ENCODE measurements around the gene KCND2. TPM values are rescaled to one million over a fixed set of nuclear protein-coding genes. Genes with fewer than 3 reads are reported as not detected.
"Not testable (repeated sequence)": the region's sequence is repeated elsewhere in the genome, so short reads cannot be mapped to it uniquely, and the experiment has no call there.

Gene KCND2
- total RNA-seq, 2 experiments from 2014 or later = not detected

GRCh38 chr7:120695848-120696247 lies 422.9 kb downstream of the KCND2 start:
- DNase-seq = no peak
- Mint-ChIP-seq H3K27ac (no peak overlapping the region), H3K4me3 (no peak overlapping the region)

DNA sequence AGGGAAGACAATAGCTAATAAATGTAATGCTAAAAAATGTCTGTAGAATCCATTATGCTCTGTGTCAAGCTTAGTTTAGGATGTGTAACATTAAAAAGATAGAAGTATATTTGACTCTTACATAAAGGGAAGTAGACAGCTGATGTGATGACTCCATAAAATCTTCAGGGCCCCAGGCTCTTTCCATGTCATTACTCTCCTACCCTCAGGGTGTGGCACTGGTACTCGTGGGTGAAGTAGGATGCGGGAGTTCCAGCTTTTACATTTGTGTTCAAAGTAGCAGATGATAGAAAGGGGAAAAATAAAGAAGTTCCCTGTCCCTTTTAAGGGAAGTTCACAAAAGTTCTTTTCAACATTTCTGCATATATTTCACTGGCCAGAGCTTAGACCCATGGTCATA lies 427.8 kb downstream of the KCND2 start:
- no peak for DNase-seq
- Mint-ChIP-seq H3K9me3 (no peaks in the 10 kb centered on the region), H3K4me3 (no peak overlapping the region), H3K27ac (no peak overlapping the region), H3K4me1 (no peaks in the 10 kb centered on the region), H3K36me3 (ENCODE audit: low read depth) (no peaks in the 10 kb centered on the region), H3K27me3 (no peaks in the 10 kb centered on the region)
- POLR2A ChIA-PET = no interaction called here
- CTCF ChIA-PET = no interaction called here

More at GRCh38 chr7:120695848-120696247, 422.9 kb downstream of the KCND2 start:
- H3K4me1 Mint-ChIP-seq = no peaks in the 10 kb centered on the region
- no peaks in the 10 kb centered on the region for H3K27me3 Mint-ChIP-seq
- CTCF ChIA-PET = no interaction called here
- H3K36me3 Mint-ChIP-seq (ENCODE audit: low read depth) = no peaks in the 10 kb centered on the region
- no peaks in the 10 kb centered on the region for H3K9me3 Mint-ChIP-seq
- POLR2A ChIA-PET = no interaction called here

DNA sequence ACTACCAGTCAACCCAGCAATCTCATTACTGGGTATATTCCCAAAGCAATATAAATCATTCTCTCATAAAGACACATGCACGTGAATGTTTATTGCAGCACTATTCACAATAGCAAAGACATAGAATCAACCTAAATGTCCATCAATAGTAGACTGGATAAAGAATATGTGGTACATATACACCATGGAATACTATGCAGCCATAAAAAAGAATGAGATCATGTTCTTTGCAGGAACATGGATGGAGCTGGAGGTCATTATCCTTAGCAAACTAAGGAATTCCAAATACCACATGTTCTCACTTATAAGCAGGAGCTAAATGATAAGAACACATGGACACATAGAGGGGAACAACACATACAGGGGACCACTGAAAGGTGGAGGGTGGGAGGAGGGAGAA lies 429.4 kb downstream of the KCND2 start:
- POLR2A ChIA-PET; H3K36me3 Mint-ChIP-seq (ENCODE audit: low read depth); H3K9me3 Mint-ChIP-seq; DNase-seq; H3K4me3 Mint-ChIP-seq; H3K27ac Mint-ChIP-seq; CTCF ChIA-PET; H3K4me1 Mint-ChIP-seq; H3K27me3 Mint-ChIP-seq: not testable (repeated sequence)

DNA sequence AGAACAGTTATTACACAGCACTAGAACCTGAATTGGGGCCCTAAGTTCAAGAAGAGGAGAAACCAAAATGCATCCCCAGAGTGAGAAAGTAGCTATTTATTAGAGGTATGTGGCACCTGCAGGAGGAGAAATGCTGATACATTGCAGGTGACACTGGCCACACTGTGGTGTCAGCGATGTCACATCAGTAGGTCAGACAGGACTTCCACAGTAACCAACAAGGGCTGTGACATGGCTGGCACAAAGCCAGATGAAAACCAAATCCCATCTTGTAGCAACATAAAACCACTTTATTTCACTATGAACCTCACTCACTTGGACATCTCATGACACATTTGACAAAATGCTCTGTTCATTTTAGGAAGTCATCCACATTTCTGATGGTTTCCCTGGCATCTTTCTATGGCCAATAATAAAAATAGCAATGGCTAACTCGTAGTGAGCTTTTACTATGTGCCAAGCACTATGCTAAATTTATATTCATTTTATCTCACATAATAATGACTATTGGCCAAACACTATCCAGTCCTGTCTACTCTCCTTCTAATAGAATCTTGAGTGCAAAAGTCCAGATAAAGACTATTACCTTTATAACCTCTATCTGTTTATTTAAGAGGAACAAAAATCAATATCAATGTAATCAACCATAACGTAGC lies 430.7 kb downstream of the KCND2 start:
- ChIA-PET POLR2A (no interaction called here), CTCF (no interaction called here)
- Mint-ChIP-seq H3K36me3 (ENCODE audit: low read depth) (no peaks in the 10 kb centered on the region), H3K27ac (no peak overlapping the region), H3K9me3 (no peaks in the 10 kb centered on the region), H3K27me3 (no peaks in the 10 kb centered on the region), H3K4me1 (no peaks in the 10 kb centered on the region), H3K4me3 (no peak overlapping the region)
- DNase-seq = no peak

DNA sequence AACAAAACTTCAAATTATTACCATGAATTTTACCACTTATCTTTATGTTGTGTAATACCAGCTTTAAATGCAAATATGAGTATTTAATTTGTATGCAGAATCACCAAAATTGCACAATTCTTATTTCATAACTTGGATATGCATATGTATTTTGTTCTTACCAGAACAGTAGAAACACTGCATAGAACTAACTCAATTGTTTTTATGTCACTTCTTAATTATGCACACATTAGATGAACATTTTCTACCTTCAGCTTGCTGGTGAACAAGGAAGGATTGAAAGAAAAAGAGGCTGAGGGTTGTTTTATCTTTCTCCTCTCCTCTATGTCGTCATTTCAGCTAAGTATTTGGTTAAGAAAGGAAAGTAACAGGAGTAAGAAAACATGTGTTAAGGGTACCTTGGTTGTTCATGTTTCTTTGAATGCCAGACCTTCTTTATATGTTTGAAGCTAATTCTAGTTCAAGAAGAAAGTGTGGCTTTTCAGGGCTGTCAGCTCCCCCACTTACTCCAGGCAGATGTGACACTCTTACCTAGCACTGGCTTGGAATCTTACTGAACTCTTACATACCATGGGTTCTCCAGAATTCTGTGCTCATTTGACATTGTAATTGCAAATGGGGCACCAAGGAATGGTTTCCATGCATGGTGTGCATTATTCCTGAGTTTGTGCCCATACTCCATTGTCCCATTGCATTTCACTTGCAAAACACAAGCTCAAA lies 436.4 kb downstream of the KCND2 start:
- no peak for DNase-seq
- H3K4me1 Mint-ChIP-seq = no peaks in the 10 kb centered on the region
- H3K36me3 Mint-ChIP-seq (ENCODE audit: low read depth) = no peaks in the 10 kb centered on the region
- ChIA-PET POLR2A (no interaction called here), CTCF (interaction anchor here (0.6 kb wide), 1 partner anchor 1514 kb away, joined by 3 read pairs; no protein-coding TSS in a partner anchor)
- H3K27ac Mint-ChIP-seq = no peak overlapping the region
- H3K4me3 Mint-ChIP-seq = no peak overlapping the region
- H3K9me3 Mint-ChIP-seq = no peaks in the 10 kb centered on the region
- no peaks in the 10 kb centered on the region for H3K27me3 Mint-ChIP-seq

DNA sequence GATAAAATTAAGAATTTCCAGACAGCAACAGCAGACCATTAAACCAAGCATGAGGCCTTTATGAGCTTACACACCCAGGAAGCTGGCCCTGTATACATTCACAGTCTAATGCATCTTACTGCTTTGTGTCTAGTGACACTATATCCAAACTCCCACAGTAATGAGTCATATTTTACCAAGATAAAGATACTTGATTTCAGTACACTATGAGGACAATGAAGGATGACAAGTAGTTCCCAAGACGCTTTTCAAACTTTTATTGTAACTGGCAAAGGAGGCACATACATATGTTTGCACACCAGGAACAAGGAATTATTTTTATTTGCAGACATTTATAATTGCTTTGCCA lies 437.0 kb downstream of the KCND2 start:
- Mint-ChIP-seq H3K4me1 (no peaks in the 10 kb centered on the region), H3K9me3 (no peaks in the 10 kb centered on the region), H3K27ac (no peak overlapping the region), H3K4me3 (no peak overlapping the region), H3K36me3 (ENCODE audit: low read depth) (no peaks in the 10 kb centered on the region), H3K27me3 (no peaks in the 10 kb centered on the region)
- ChIA-PET CTCF (interaction anchor here (0.6 kb wide), 1 partner anchor 1515 kb away, joined by 3 read pairs; no protein-coding TSS in a partner anchor), POLR2A (no interaction called here)
- no peak for DNase-seq

DNA sequence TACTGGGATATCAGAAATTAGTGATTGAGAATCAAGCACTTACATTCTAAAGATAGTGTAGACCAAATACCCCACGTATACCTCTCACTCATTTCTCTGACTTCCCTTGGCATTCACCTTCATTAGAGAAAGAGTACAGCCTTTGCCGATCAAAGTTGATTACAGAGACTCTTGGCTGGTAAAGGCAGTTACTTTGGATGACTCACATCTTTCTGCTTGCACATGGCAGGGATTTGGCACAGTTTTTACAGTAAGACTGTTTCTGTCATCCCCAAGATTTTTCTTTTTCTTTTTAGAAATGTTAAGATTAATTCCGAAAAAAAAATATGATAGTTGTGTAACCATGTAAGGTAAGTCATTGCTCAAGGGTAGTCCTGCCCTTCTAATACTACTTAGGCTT lies 442.0 kb downstream of the KCND2 start:
- Mint-ChIP-seq H3K9me3 (no peaks in the 10 kb centered on the region), H3K4me3 (no peak overlapping the region), H3K27ac (no peak overlapping the region), H3K27me3 (no peaks in the 10 kb centered on the region), H3K4me1 (no peaks in the 10 kb centered on the region), H3K36me3 (ENCODE audit: low read depth) (no peaks in the 10 kb centered on the region)
- ChIA-PET CTCF (no interaction called here), POLR2A (no interaction called here)
- no peak for DNase-seq

- POLR2A ChIA-PET = no interaction called here
- no peak for DNase-seq
- Mint-ChIP-seq H3K4me3 (no peak overlapping the region), H3K27me3 (no peaks in the 10 kb centered on the region), H3K4me1 (no peaks in the 10 kb centered on the region), H3K27ac (no peak overlapping the region), H3K36me3 (ENCODE audit: low read depth) (no peaks in the 10 kb centered on the region), H3K9me3 (no peaks in the 10 kb centered on the region)
- CTCF ChIA-PET = interaction anchor here (1.2 kb wide), 1 partner anchor 9 kb away, joined by 4 read pairs; no protein-coding TSS in a partner anchor
Measured at GRCh38 chr7:120716307-120716706, 443.3 kb downstream of the KCND2 start.

- Mint-ChIP-seq H3K27me3 (no peaks in the 10 kb centered on the region), H3K9me3 (no peaks in the 10 kb centered on the region), H3K4me1 (no peaks in the 10 kb centered on the region), H3K4me3 (no peak overlapping the region), H3K36me3 (ENCODE audit: low read depth) (no peaks in the 10 kb centered on the region), H3K27ac (no peak overlapping the region)
- ChIA-PET POLR2A (no interaction called here), CTCF (no interaction called here)
- DNase-seq = no peak
Measured at GRCh38 chr7:120717166-120717565, 444.2 kb downstream of the KCND2 start.

GRCh38 chr7:120718361-120718760 lies 445.4 kb downstream of the KCND2 start:
- no peak for DNase-seq
- Mint-ChIP-seq H3K27me3 (no peaks in the 10 kb centered on the region), H3K4me3 (no peak overlapping the region), H3K4me1 (no peaks in the 10 kb centered on the region), H3K36me3 (ENCODE audit: low read depth) (no peaks in the 10 kb centered on the region), H3K9me3 (no peaks in the 10 kb centered on the region), H3K27ac (no peak overlapping the region)
- POLR2A ChIA-PET = no interaction called here
- CTCF ChIA-PET = no interaction called here

- no peaks in the 10 kb centered on the region for H3K36me3 Mint-ChIP-seq (ENCODE audit: low read depth)
Measured at GRCh38 chr7:120720317-120720716, 447.3 kb downstream of the KCND2 start.

DNA sequence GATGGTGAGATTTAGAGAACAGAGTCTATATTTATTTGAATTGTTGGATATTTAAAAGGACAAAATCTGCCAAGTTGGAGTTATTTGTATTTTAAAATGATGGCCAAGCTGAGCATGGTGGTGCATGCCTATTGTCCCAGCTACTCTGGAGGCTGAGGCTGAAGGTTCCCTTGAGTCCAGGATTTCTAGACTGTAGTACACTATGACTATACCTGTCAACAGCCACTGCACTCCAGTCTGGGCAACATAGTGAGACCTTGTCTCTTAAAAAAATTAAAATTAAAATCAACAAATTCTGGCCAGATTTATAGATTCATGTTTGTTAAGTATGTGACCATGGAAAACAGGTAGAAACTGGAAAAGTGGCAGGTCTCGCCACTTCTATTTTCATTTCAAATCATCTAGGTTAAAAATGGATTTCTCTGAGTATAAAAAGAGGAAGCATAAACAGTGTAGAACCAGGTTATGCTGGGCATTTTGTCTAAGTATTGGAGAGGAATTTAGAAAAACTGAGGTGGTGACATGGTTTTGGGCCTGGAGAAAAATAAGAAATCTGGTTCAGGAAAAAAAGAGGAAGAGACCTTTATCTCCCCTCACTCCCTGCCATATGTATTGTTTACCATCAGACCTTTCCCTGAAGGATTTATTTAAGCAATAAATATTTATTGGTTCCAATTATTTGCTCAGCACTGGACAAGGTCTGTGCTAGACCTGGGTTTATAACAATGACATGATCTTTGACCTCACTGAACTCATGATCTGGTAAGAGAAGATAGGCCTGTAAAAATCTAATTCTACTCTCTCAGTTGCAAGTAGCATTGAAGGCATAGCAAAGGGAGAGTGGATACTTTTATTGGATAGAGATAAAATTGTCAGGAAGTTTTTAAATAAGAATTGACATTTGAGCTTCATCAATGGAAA lies 450.8 kb downstream of the KCND2 start:
- CTCF ChIA-PET = no interaction called here
- no peaks in the 10 kb centered on the region for H3K27me3 Mint-ChIP-seq
- DNase-seq = no peak
- H3K4me1 Mint-ChIP-seq = no peaks in the 10 kb centered on the region
- H3K9me3 Mint-ChIP-seq = no peaks in the 10 kb centered on the region
- no peak overlapping the region for H3K27ac Mint-ChIP-seq
- POLR2A ChIA-PET = no interaction called here
- no peak overlapping the region for H3K4me3 Mint-ChIP-seq
- H3K36me3 Mint-ChIP-seq (ENCODE audit: low read depth) = no peaks in the 10 kb centered on the region

More at GRCh38 chr7:120720317-120720716, 447.3 kb downstream of the KCND2 start:
- no peak overlapping the region for H3K27ac Mint-ChIP-seq
- H3K4me3 Mint-ChIP-seq = no peak overlapping the region
- POLR2A ChIA-PET = no interaction called here
- H3K27me3 Mint-ChIP-seq = no peaks in the 10 kb centered on the region
- DNase-seq = no peak
- H3K9me3 Mint-ChIP-seq = no peaks in the 10 kb centered on the region
- CTCF ChIA-PET = no interaction called here
- H3K4me1 Mint-ChIP-seq = no peaks in the 10 kb centered on the region

DNA sequence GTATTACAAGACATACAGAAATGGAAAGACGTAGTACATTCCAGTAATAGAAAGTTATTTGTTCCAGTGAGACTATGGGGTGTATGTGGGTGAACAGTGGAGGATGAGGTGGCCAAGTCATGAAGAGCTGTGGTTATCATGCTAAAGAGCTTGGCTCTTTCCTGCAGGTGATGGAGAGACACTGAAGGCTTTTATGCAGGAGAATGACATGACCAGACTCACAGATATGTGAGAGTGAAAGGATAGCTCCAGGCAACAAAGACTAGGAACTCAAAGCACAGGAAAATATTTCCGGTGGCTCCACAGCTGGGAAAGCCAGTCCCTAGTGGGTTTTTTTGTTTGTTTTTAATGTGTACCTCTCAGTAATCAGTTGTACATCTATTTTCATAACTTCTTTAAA lies 451.5 kb downstream of the KCND2 start:
- ChIA-PET POLR2A (no interaction called here), CTCF (no interaction called here)
- Mint-ChIP-seq H3K27ac (no peak overlapping the region), H3K9me3 (no peaks in the 10 kb centered on the region), H3K4me3 (no peak overlapping the region), H3K27me3 (no peaks in the 10 kb centered on the region), H3K4me1 (no peaks in the 10 kb centered on the region), H3K36me3 (ENCODE audit: low read depth) (no peaks in the 10 kb centered on the region)
- no peak for DNase-seq
